ENCODE data around the gene EPB41.

Gene EPB41

GRCh38 chr1:28886731-28887418 is 27.5 kb upstream of the EPB41 start:
- no peaks in the 10 kb centered on the region for H3K9me3 Mint-ChIP-seq
- peaks cover 62% of the 10 kb centered on the region for H3K4me1 Mint-ChIP-seq (ENCODE audit: low read depth)
- no peaks in the 10 kb centered on the region for H3K27me3 Mint-ChIP-seq
- peak overlapping the region; percentile 90 for H3K27ac Mint-ChIP-seq
- peaks cover 4% of the 10 kb centered on the region for H3K36me3 Mint-ChIP-seq (ENCODE audit: low read depth)
- peak overlapping the region; percentile 79 for H3K4me3 Mint-ChIP-seq

- Mint-ChIP-seq H3K4me1 (ENCODE audit: low read depth) (peaks cover 59% of the 10 kb centered on the region), H3K9me3 (no peaks in the 10 kb centered on the region), H3K27me3 (no peaks in the 10 kb centered on the region), H3K27ac (peak overlapping the region; percentile 92), H3K4me3 (peak overlapping the region; percentile 93), H3K36me3 (ENCODE audit: low read depth) (peaks cover 4% of the 10 kb centered on the region)
Measured at GRCh38 chr1:28887419-28887834, 26.9 kb upstream of the EPB41 start.

GRCh38 chr1:28887835-28888682 is 26.3 kb upstream of the EPB41 start:
- Mint-ChIP-seq H3K27me3 (no peaks in the 10 kb centered on the region), H3K27ac (peak overlapping the region; percentile 92), H3K4me1 (ENCODE audit: low read depth) (peaks cover 59% of the 10 kb centered on the region), H3K9me3 (no peaks in the 10 kb centered on the region), H3K36me3 (ENCODE audit: low read depth) (peaks cover 4% of the 10 kb centered on the region), H3K4me3 (peak overlapping the region; percentile 93)

- H3K9me3 Mint-ChIP-seq = no peaks in the 10 kb centered on the region
- no peak overlapping the region for H3K4me3 Mint-ChIP-seq
- H3K27ac Mint-ChIP-seq = no peak overlapping the region
- no peaks in the 10 kb centered on the region for H3K27me3 Mint-ChIP-seq
- peaks cover 11% of the 10 kb centered on the region for H3K36me3 Mint-ChIP-seq (ENCODE audit: low read depth)
- H3K4me1 Mint-ChIP-seq (ENCODE audit: low read depth) = peaks cover 58% of the 10 kb centered on the region
Measured at GRCh38 chr1:28888915-28889314, 25.5 kb upstream of the EPB41 start.

GRCh38 chr1:28889357-28889756 is 25.0 kb upstream of the EPB41 start:
- Mint-ChIP-seq H3K36me3 (ENCODE audit: low read depth) (peaks cover 14% of the 10 kb centered on the region), H3K27ac (no peak overlapping the region), H3K4me1 (ENCODE audit: low read depth) (peaks cover 55% of the 10 kb centered on the region), H3K9me3 (no peaks in the 10 kb centered on the region), H3K27me3 (no peaks in the 10 kb centered on the region), H3K4me3 (no peak overlapping the region)

GRCh38 chr1:28890435-28890834 is 23.9 kb upstream of the EPB41 start:
- Mint-ChIP-seq H3K27ac (no peak overlapping the region), H3K36me3 (ENCODE audit: low read depth) (peaks cover 15% of the 10 kb centered on the region)

GRCh38 chr1:28890836-28891235 is 23.5 kb upstream of the EPB41 start:
- no peak overlapping the region for H3K4me3 Mint-ChIP-seq
- peaks cover 41% of the 10 kb centered on the region for H3K4me1 Mint-ChIP-seq (ENCODE audit: low read depth)
- no peak overlapping the region for H3K27ac Mint-ChIP-seq

More at GRCh38 chr1:28890435-28890834, 23.9 kb upstream of the EPB41 start:
- Mint-ChIP-seq H3K9me3 (no peaks in the 10 kb centered on the region), H3K4me3 (no peak overlapping the region), H3K4me1 (ENCODE audit: low read depth) (peaks cover 45% of the 10 kb centered on the region), H3K27me3 (no peaks in the 10 kb centered on the region)

GRCh38 chr1:28891256-28891655 is 23.1 kb upstream of the EPB41 start:
- no peak overlapping the region for H3K27ac Mint-ChIP-seq
- no peak overlapping the region for H3K4me3 Mint-ChIP-seq
- H3K4me1 Mint-ChIP-seq (ENCODE audit: low read depth) = peaks cover 36% of the 10 kb centered on the region

More at GRCh38 chr1:28890836-28891235, 23.5 kb upstream of the EPB41 start:
- H3K9me3 Mint-ChIP-seq = no peaks in the 10 kb centered on the region
- no peaks in the 10 kb centered on the region for H3K27me3 Mint-ChIP-seq
- H3K36me3 Mint-ChIP-seq (ENCODE audit: low read depth) = peaks cover 15% of the 10 kb centered on the region

GRCh38 chr1:28893403-28894102 is 20.8 kb upstream of the EPB41 start:
- Mint-ChIP-seq H3K4me1 (ENCODE audit: low read depth) (peaks cover 31% of the 10 kb centered on the region), H3K27me3 (no peaks in the 10 kb centered on the region), H3K36me3 (ENCODE audit: low read depth) (peaks cover 22% of the 10 kb centered on the region), H3K4me3 (no peak overlapping the region), H3K9me3 (no peaks in the 10 kb centered on the region), H3K27ac (no peak overlapping the region)

More at GRCh38 chr1:28891256-28891655, 23.1 kb upstream of the EPB41 start:
- no peaks in the 10 kb centered on the region for H3K27me3 Mint-ChIP-seq
- peaks cover 16% of the 10 kb centered on the region for H3K36me3 Mint-ChIP-seq (ENCODE audit: low read depth)
- H3K9me3 Mint-ChIP-seq = no peaks in the 10 kb centered on the region

GRCh38 chr1:28894785-28895184 is 19.6 kb upstream of the EPB41 start:
- Mint-ChIP-seq H3K36me3 (ENCODE audit: low read depth) (peaks cover 22% of the 10 kb centered on the region), H3K27me3 (no peaks in the 10 kb centered on the region), H3K9me3 (no peaks in the 10 kb centered on the region), H3K4me1 (ENCODE audit: low read depth) (peaks cover 24% of the 10 kb centered on the region), H3K4me3 (no peak overlapping the region), H3K27ac (no peak overlapping the region)

GRCh38 chr1:28895896-28896608 is 18.3 kb upstream of the EPB41 start:
- Mint-ChIP-seq H3K27me3 (no peaks in the 10 kb centered on the region), H3K27ac (no peak overlapping the region), H3K9me3 (no peaks in the 10 kb centered on the region), H3K36me3 (ENCODE audit: low read depth) (peaks cover 20% of the 10 kb centered on the region), H3K4me3 (no peak overlapping the region), H3K4me1 (ENCODE audit: low read depth) (peaks cover 23% of the 10 kb centered on the region)

- Mint-ChIP-seq H3K4me1 (ENCODE audit: low read depth) (peaks cover 23% of the 10 kb centered on the region), H3K9me3 (no peaks in the 10 kb centered on the region), H3K27ac (no peak overlapping the region), H3K27me3 (no peaks in the 10 kb centered on the region), H3K4me3 (no peak overlapping the region), H3K36me3 (ENCODE audit: low read depth) (peaks cover 18% of the 10 kb centered on the region)
Measured at GRCh38 chr1:28896609-28896986, 17.8 kb upstream of the EPB41 start.

GRCh38 chr1:28897789-28898188 is 16.6 kb upstream of the EPB41 start:
- Mint-ChIP-seq H3K4me1 (ENCODE audit: low read depth) (peaks cover 21% of the 10 kb centered on the region), H3K36me3 (ENCODE audit: low read depth) (peaks cover 18% of the 10 kb centered on the region)

GRCh38 chr1:28898405-28898881 is 15.9 kb upstream of the EPB41 start:
- H3K27me3 Mint-ChIP-seq = no peaks in the 10 kb centered on the region
- no peak overlapping the region for H3K4me3 Mint-ChIP-seq
- peak overlapping the region; percentile 43 for H3K27ac Mint-ChIP-seq
- H3K4me1 Mint-ChIP-seq (ENCODE audit: low read depth) = peaks cover 18% of the 10 kb centered on the region
- peaks cover 16% of the 10 kb centered on the region for H3K36me3 Mint-ChIP-seq (ENCODE audit: low read depth)
- no peaks in the 10 kb centered on the region for H3K9me3 Mint-ChIP-seq

More at GRCh38 chr1:28897789-28898188, 16.6 kb upstream of the EPB41 start:
- Mint-ChIP-seq H3K9me3 (no peaks in the 10 kb centered on the region), H3K27me3 (no peaks in the 10 kb centered on the region), H3K27ac (no peak overlapping the region), H3K4me3 (no peak overlapping the region)
